Measurements from ENCODE around the gene NFIB. TPM values are rescaled to one million over a fixed set of nuclear protein-coding genes. Genes with fewer than 3 reads are reported as not detected.

NFIB gene
- total RNA-seq, 2 donors from 2014 or later = 5.3 to 14.1 TPM

GRCh38 chr9:14318361-14318760 is 4.4 kb upstream of the NFIB start:
- H3K27ac ChIP-seq (ENCODE audit: low read depth, low read length) = no peak overlapping the region

GRCh38 chr9:14317667-14318320 is 3.9 kb upstream of the NFIB start:
- peaks cover 35% of the 10 kb centered on the region for H3K4me1 Mint-ChIP-seq
- no peak for TF ChIP-seq CTCF (conservative IDR thresholded peaks at IDR 0.05)
- H3K9me3 ChIP-seq (ENCODE audit: control insufficient read depth, low read length) = no peaks in the 10 kb centered on the region
- H3K27ac ChIP-seq (ENCODE audit: low read depth, low read length) = no peak overlapping the region
- DNase-seq = no peak
- no peak overlapping the region for H3K4me3 Mint-ChIP-seq
- no peaks in the 10 kb centered on the region for H3K36me3 Mint-ChIP-seq (ENCODE audit: low read depth)
- no peaks in the 10 kb centered on the region for H3K36me3 ChIP-seq (ENCODE audit: control insufficient read depth, insufficient read depth, low read length)
- H3K4me3 ChIP-seq (ENCODE audit: low read length) = no peak overlapping the region
- H3K9me3 Mint-ChIP-seq = no peaks in the 10 kb centered on the region
- H3K27ac Mint-ChIP-seq = no peak overlapping the region
- H3K27me3 ChIP-seq (ENCODE audit: control insufficient read depth, insufficient read depth, low read length, poor library complexity, severe bottlenecking) = peaks cover 61% of the 10 kb centered on the region
- peaks cover 72% of the 10 kb centered on the region for H3K27me3 Mint-ChIP-seq (ENCODE audit: insufficient read depth)
- 85 to 91% methylated on average over 3 to 4 of the region's 4 CpGs for WGBS, 2 experiments (ENCODE audit: insufficient coverage in 1 of 2, insufficient read length in 1 of 2)
- no peak overlapping the region for H3K9ac ChIP-seq (ENCODE audit: extremely low read depth, low read length, poor library complexity, severe bottlenecking)
- no peaks in the 10 kb centered on the region for H3K4me1 ChIP-seq (ENCODE audit: control insufficient read depth, insufficient read depth, low read length)

More at GRCh38 chr9:14318361-14318760, 4.4 kb upstream of the NFIB start:
- no peaks in the 10 kb centered on the region for H3K36me3 ChIP-seq (ENCODE audit: control insufficient read depth, insufficient read depth, low read length)
- no peak overlapping the region for H3K27ac Mint-ChIP-seq
- TF ChIP-seq CTCF (conservative IDR thresholded peaks at IDR 0.05) = no peak
- no peak overlapping the region for H3K4me3 ChIP-seq (ENCODE audit: low read length)
- WGBS, 2 experiments (ENCODE audit: insufficient coverage in 1 of 2, insufficient read length in 1 of 2) = 50 to 71% methylated on average over 2 of the region's 2 CpGs
- no peak for DNase-seq
- no peak overlapping the region for H3K4me3 Mint-ChIP-seq
- peaks cover 73% of the 10 kb centered on the region for H3K27me3 Mint-ChIP-seq (ENCODE audit: insufficient read depth)
- H3K27me3 ChIP-seq (ENCODE audit: control insufficient read depth, insufficient read depth, low read length, poor library complexity, severe bottlenecking) = peaks cover 61% of the 10 kb centered on the region
- no peak overlapping the region for H3K9ac ChIP-seq (ENCODE audit: extremely low read depth, low read length, poor library complexity, severe bottlenecking)
- no peaks in the 10 kb centered on the region for H3K36me3 Mint-ChIP-seq (ENCODE audit: low read depth)
- peaks cover 36% of the 10 kb centered on the region for H3K4me1 Mint-ChIP-seq
- H3K4me1 ChIP-seq (ENCODE audit: control insufficient read depth, insufficient read depth, low read length) = peaks cover under 1% of the 10 kb centered on the region
- no peaks in the 10 kb centered on the region for H3K9me3 Mint-ChIP-seq
- H3K9me3 ChIP-seq (ENCODE audit: control insufficient read depth, low read length) = no peaks in the 10 kb centered on the region

GRCh38 chr9:14316602-14317300 is 2.8 kb upstream of the NFIB start:
- Histone ChIP-seq H3K27me3 (ENCODE audit: control insufficient read depth, insufficient read depth, low read length, poor library complexity, severe bottlenecking) (peaks cover 72% of the 10 kb centered on the region), H3K9me3 (ENCODE audit: control insufficient read depth, low read length) (no peaks in the 10 kb centered on the region), H3K36me3 (ENCODE audit: control insufficient read depth, insufficient read depth, low read length) (no peaks in the 10 kb centered on the region), H3K9ac (ENCODE audit: extremely low read depth, low read length, poor library complexity, severe bottlenecking) (peak overlapping the region; percentile 58), H3K4me1 (ENCODE audit: control insufficient read depth, insufficient read depth, low read length) (peaks cover 5% of the 10 kb centered on the region), H3K4me3 (ENCODE audit: low read length) (peak overlapping the region; percentile 88), H3K27ac (ENCODE audit: low read depth, low read length) (no peak overlapping the region)
- Mint-ChIP-seq H3K4me3 (peak overlapping the region; percentile 82), H3K27me3 (ENCODE audit: insufficient read depth) (peaks cover 77% of the 10 kb centered on the region), H3K36me3 (ENCODE audit: low read depth) (no peaks in the 10 kb centered on the region), H3K4me1 (peaks cover 38% of the 10 kb centered on the region), H3K27ac (no peak overlapping the region), H3K9me3 (no peaks in the 10 kb centered on the region)
- no peak for TF ChIP-seq CTCF (conservative IDR thresholded peaks at IDR 0.05)
- DNase-seq = peak; percentile 58
- 23 to 27% methylated on average over 3 to 8 of the region's 8 CpGs for WGBS, 2 experiments (ENCODE audit: insufficient coverage in 1 of 2, insufficient read length in 1 of 2)

Data from endodermal cell (in vitro differentiated cells).